ENCODE results near the gene GSG1L. TPM values are rescaled to one million over a fixed set of nuclear protein-coding genes. Genes with fewer than 3 reads are reported as not detected.

GSG1L gene
- total and polyA plus RNA-seq, 4 donors: not detected

DNA sequence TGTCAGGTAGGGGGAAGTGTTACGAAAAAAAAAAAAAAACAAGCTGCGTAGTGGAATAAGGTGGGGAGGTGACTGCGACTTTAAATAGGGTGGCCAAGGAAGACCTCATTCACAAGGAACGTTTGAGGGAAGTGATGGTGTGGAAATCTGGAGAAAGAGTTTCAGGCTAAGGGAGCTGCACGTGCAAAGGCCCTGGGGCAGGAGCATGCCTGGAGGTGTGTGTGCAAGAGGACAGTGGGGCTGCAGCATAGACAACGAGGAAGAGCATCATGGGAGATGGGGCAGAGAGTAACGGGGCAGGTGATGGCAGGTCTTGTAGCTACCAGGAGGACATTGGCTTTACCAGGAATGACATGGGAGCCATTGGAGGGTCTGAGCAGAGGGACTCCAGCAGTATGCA, 12.0 kb downstream of the GSG1L start:
- TF ChIP-seq RAD21 (IDR thresholded peaks at IDR 0.05) (no peak), TAF1 (conservative IDR thresholded peaks at IDR 0.05) (no peak), HNF4A (conservative IDR thresholded peaks at IDR 0.05) (no peak), RXRA (IDR thresholded peaks at IDR 0.05) (no peak), JUND (IDR thresholded peaks at IDR 0.05) (no peak), REST (IDR thresholded peaks at IDR 0.05) (no peak), YY1 (IDR thresholded peaks at IDR 0.05) (no peak), HNF4G (IDR thresholded peaks at IDR 0.05) (no peak), ZBTB33 (IDR thresholded peaks at IDR 0.05) (no peak), FOXA1 (IDR thresholded peaks at IDR 0.05) (no peak), EGR1 (IDR thresholded peaks at IDR 0.05; ENCODE audit: low read depth in 2 of 2) (no peak), NR2F2 (IDR thresholded peaks at IDR 0.05) (no peak), SP1 (IDR thresholded peaks at IDR 0.05) (no peak), CTCF (IDR thresholded peaks at IDR 0.05; ENCODE audit: low read depth, low read length, missing input control) (no peak), FOXA2 (IDR thresholded peaks at IDR 0.05) (no peak)
- TF ChIP-seq, protein P1, sequence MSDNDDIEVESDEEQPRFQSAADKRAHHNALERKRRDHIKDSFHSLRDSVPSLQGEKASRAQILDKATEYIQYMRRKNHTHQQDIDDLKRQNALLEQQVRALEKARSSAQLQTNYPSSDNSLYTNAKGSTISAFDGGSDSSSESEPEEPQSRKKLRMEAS (IDR thresholded peaks at IDR 0.05): no peak
- Histone ChIP-seq H3K4me1 (ENCODE audit: control insufficient read depth in 4 of 4, insufficient read depth in 4 of 4, low read length in 3 of 4) (no peaks in the 10 kb centered on the region), H3K4me3 (ENCODE audit: low read depth in 1 of 3, low read length in 3 of 3) (no peak overlapping the region), H3K27me3 (ENCODE audit: control insufficient read depth in 4 of 4, insufficient read depth in 4 of 4, low read length in 3 of 4) (peaks cover 0 to 3% (median 0%) of the 10 kb centered on the region in 4 donors), H3K36me3 (ENCODE audit: control insufficient read depth in 4 of 4, insufficient read depth in 3 of 4, low read depth in 1 of 4, low read length in 3 of 4) (no peaks in the 10 kb centered on the region), H3K27ac (ENCODE audit: low read depth in 1 of 2, low read length in 2 of 2) (no peak overlapping the region), H3K9ac (ENCODE audit: low read depth in 1 of 2, low read length in 2 of 2) (no peak overlapping the region), H3K9me3 (ENCODE audit: control insufficient read depth in 4 of 4, low read length in 3 of 4) (peaks cover 0 to 3% (median 2%) of the 10 kb centered on the region in 4 donors)
- 76% methylated on average over 7 of the region's 7 CpGs for whole genome bisulfite sequencing
- no peak for DNase-seq (ENCODE audit: low spot score)

GRCh38 chr16:28042811-28043210, 20.7 kb downstream of the GSG1L start:
- no peak overlapping the region for H3K27ac ChIP-seq (ENCODE audit: low read depth in 1 of 2, low read length in 2 of 2)
- peaks cover 0 to 3% (median 1%) of the 10 kb centered on the region in 4 donors for H3K27me3 ChIP-seq (ENCODE audit: control insufficient read depth in 4 of 4, insufficient read depth in 4 of 4, low read length in 3 of 4)
- H3K36me3 ChIP-seq (ENCODE audit: control insufficient read depth in 4 of 4, insufficient read depth in 3 of 4, low read depth in 1 of 4, low read length in 3 of 4): no peaks in the 10 kb centered on the region
- H3K4me1 ChIP-seq (ENCODE audit: control insufficient read depth in 4 of 4, insufficient read depth in 4 of 4, low read length in 3 of 4): no peaks in the 10 kb centered on the region
- WGBS: 80% methylated on average over 8 of the region's 8 CpGs
- no peak overlapping the region for H3K4me3 ChIP-seq (ENCODE audit: low read depth in 1 of 3, low read length in 3 of 3)
- no peak for TF ChIP-seq NR2F2 (IDR thresholded peaks at IDR 0.05)
- TF ChIP-seq RXRA (IDR thresholded peaks at IDR 0.05): no peak
- no peak for TF ChIP-seq HNF4G (IDR thresholded peaks at IDR 0.05)
- no peak for TF ChIP-seq EGR1 (IDR thresholded peaks at IDR 0.05; ENCODE audit: low read depth in 2 of 2)
- TF ChIP-seq, protein P1 (IDR thresholded peaks at IDR 0.05): no peak
- DNase-seq (ENCODE audit: low spot score): no peak
- H3K9me3 ChIP-seq (ENCODE audit: control insufficient read depth in 4 of 4, low read length in 3 of 4): peaks cover 0 to 3% (median 2%) of the 10 kb centered on the region in 4 donors
- H3K9ac ChIP-seq (ENCODE audit: low read depth in 1 of 2, low read length in 2 of 2): no peak overlapping the region
